Mammary epithelial cell (primary cell): ENCODE results near the gene DNAJC30.

Source experiments
- EZH2 ChIP-seq: IDR thresholded peaks from 2 replicates; pipeline ENCODE4 v1.6.1; 2012; ENCODE audit warnings: low read length, inconsistent platforms, borderline replicate concordance
- TF ChIP-seq, protein P1 (sequence below), 2 donors: IDR thresholded peaks in 1 of 2; conservative IDR thresholded peaks in 1 of 2; 2 replicates each; pipeline ENCODE4 v1.5.1; 2011 to 2012; ENCODE audit warnings: inconsistent platforms in 2 of 2, low read length in 2 of 2, mild to moderate bottlenecking in 2 of 2, control low read depth in 1 of 2, low read depth in 1 of 2; ENCODE audit not compliant: insufficient read depth in 1 of 2; ENCODE audit errors: extremely low read depth in 1 of 2

- TF ChIP-seq, protein P1, sequence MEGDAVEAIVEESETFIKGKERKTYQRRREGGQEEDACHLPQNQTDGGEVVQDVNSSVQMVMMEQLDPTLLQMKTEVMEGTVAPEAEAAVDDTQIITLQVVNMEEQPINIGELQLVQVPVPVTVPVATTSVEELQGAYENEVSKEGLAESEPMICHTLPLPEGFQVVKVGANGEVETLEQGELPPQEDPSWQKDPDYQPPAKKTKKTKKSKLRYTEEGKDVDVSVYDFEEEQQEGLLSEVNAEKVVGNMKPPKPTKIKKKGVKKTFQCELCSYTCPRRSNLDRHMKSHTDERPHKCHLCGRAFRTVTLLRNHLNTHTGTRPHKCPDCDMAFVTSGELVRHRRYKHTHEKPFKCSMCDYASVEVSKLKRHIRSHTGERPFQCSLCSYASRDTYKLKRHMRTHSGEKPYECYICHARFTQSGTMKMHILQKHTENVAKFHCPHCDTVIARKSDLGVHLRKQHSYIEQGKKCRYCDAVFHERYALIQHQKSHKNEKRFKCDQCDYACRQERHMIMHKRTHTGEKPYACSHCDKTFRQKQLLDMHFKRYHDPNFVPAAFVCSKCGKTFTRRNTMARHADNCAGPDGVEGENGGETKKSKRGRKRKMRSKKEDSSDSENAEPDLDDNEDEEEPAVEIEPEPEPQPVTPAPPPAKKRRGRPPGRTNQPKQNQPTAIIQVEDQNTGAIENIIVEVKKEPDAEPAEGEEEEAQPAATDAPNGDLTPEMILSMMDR (conservative IDR thresholded peaks at IDR 0.05 in 1 of 2, IDR thresholded peaks at IDR 0.05 in 1 of 2; ENCODE audit: extremely low read depth in 1 of 2, insufficient read depth in 1 of 2, low read depth in 1 of 2, low read length in 2 of 2) = no peak
- TF ChIP-seq EZH2 = no peak
Observed at GRCh38 chr7:73717025-73717807, 34.0 kb upstream of the DNAJC30 start.
